Measurements from ENCODE around the gene IMP4.

The IMP4 gene

DNA sequence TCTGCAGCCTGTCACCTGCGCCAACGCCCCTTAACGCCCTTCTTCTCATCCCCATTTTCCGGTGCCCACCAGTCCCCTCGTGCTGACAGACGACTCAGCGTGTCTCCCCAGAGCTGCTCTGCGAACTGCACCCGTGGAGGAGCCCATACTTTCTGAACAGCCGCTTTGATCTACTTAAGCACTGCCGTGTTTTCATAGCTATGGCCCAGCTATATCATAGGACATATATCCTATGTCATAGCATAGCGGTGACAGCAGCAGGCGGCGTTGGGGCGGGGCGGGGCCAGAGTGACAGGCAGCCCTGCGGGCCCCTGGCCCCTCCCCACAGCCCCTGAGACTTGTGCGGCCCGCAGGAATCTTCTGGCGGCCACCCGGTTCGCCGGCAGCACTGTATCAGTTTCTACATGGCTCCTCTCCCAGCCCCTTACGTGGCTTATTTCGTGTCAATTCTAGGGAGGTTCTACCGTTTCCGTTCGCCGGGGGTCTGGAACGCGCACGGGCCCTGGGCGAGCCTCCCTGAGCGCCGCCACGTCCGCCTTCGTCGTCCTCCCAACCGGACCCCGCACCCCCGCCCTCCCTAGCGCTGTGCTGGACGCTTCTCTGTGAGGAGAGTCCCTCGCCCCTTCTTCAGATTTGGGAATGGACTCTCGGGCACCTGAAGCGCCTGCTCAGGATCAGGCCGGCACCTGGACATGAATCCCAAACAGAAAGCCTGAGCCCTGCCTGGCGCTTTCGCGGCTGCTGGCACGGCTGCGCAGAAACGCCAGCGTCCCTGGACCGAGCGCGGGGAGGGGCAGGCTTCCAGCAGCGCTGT lies 48.6 kb downstream of the IMP4 start:
- peak; percentile 39 for DNase-seq (ENCODE audit: low read depth)
- H3K4me3 ChIP-seq (ENCODE audit: low read depth, low read length), result peak overlapping the region; percentile 55

GRCh38 chr2:130391872-130392670 lies 49.4 kb downstream of the IMP4 start:
- H3K4me3 ChIP-seq (ENCODE audit: low read depth, low read length), result peak overlapping the region; percentile 55
- DNase-seq (ENCODE audit: low read depth), result no peak

DNA sequence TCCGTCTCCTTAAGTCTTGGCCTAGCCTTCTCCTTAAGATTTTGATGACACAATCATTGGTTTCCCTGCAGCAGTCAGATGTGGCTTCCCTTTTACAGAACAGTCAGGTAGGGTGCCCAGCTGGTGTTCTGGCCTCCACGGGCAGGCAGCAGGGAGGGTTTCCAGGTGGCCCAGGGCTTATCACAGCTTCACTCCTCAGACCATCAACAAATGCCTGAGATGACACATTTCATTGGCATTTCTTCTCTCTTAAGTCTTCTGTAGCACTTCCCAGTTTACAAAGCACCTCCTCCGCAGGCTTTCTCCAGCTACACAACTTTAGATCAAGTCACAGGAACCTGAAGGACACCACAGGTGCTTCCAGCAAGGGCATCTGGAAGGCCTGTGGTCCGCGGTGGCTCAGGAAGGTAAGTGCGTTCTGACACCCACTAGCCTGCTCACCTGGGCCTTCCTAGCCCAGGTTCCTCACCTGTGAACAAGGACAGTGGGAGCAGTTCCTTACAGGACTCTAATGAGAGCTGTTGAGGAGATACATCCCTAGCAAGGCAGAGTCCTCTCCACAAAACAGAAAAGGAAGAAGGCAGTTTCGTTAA lies 50.7 kb downstream of the IMP4 start:
- DNase-seq (ENCODE audit: low read depth), result no peak
- H3K4me3 ChIP-seq (ENCODE audit: low read depth, low read length), result no peak overlapping the region
